SIG-M5 (cell line): ENCODE measurements around the gene CD84.
"Not testable (repeated sequence)": the region's sequence is repeated elsewhere in the genome, so short reads cannot be mapped to it uniquely, and the experiment has no call there.

Experiments
- DNase-seq: peaks from one replicate; lab custom pipeline; 2025; lab: John Stamatoyannopoulos, UW

The CD84 gene

DNA sequence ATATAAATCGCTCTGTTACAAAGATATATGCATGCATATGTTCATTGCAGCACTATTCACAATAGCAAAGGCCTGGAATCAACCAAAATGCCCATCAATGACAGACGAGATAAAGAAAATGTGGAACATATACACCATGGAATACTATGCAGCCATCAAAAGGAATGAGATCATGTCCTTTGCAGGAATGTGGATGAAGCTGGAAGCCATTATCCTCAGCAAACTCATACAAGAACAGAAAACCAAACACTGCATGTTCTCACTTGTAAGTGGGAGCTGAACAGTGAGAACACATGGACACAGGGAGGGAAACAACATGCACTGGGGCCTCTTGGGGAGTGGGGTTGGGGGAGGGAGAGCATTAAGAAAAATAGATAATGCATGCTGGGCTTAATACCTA lies 61.8 kb downstream of the CD84 start:
- DNase-seq = not testable (repeated sequence)

DNA sequence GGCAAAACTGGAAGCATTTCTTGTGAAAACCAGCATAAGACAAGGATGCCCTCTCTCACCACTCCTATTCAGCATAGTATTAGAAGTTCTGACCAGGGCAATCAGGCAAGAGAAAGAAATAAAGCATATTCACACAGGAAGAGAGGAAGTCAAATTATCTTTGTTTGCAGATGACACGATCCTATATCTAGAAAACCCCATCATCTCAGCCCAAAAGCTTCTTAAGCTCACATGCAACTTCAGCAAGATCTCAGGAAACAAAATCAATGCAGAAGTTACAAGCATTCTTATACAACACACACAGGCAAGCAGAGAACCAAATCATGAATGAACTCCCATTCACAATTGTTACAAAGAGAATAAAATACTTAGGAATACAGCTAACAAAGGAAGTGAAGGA lies 63.4 kb downstream of the CD84 start:
- DNase-seq = not testable (repeated sequence)

GRCh38 chr1:160504651-160505050 lies 74.6 kb downstream of the CD84 start:
- DNase-seq = no peak

DNA sequence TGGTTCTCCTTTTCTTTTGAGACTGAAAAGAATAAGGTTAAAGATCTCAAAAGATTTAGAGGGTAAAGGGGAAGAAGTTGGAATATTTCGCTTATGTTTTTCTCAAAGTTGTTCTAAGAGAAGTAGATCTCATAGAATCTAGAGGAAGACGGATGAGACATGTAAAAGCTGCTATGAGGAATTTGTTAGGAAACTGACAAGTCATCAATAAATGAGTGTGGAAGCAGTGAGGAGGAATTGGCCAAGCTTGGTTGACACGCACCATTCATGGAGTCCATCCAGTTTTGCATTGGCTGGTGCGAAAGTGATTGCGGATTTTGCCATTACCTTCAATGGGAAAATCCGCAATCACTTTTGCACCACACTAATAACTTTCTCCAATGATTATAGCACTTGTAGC lies 76.2 kb downstream of the CD84 start:
- no peak for DNase-seq

DNA sequence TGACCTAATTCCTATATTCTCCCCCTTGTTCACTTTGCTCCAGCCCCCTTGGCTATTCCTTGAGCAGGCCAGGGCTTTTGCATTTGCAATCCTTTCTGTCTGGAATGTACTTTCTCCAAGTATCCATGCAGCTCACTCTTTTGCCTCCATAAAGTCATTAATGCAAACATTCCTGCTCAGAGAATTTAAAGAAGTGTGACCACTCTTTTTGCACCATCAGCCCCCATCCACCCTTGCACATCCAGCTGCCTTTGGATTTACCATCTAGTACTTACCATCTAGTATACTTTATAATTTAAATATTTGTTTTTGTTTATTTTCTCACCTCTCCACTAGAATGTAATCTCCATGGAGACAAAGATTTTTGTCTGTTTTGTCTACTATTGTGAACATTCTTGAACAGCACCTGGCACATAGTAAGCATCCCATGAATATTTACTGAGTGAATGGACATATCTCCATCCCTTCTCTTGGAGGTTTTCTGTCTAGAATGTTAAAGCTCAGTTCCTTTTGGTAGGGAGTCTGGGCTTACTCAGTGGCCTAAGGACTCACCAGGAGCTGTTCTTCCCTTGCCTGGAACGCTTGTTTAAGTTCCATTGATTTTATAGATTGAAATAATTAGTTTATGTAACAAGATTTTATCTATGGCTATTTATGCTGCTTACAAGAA lies 78.8 kb downstream of the CD84 start:
- DNase-seq = no peak

- no peak for DNase-seq
Observed at GRCh38 chr1:160499631-160500030, 79.7 kb downstream of the CD84 start.

DNA sequence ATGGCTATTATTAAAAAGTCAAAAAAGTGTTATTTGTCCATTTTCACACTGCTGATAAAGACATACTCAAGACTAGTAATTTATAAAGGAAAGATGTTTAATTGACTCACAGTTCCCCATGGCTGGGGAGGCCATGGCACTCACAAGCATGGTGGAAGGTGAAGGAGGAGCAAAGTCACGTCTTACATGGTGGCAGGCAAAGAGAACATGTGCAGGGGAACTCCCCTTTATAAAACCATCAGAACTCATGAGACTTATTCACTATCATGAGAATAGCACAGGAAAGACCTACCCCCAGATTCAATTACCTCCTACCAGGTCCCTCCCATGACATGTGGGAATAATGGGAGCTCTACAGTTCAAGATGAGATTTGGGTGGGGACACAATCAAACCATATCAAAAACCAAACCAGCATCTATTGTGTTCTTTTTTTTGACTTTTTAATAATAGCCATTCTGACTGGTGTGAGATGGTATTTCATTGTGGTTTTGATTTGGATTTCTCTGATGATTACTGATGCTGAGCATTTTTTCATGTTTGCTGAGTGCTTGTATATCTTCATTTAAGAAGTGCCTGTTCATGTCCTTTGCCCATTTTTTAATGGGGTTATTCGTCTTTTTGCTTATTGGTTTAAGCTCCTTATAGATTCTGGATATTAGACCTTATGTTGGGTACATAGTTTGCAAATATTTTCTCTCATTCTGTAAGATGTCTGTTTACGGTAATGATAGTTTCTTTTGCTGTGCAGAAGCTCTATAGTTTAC lies 80.8 kb downstream of the CD84 start:
- not testable (repeated sequence) for DNase-seq

GRCh38 chr1:160496334-160496733 lies 83.0 kb downstream of the CD84 start:
- DNase-seq = no peak

DNA sequence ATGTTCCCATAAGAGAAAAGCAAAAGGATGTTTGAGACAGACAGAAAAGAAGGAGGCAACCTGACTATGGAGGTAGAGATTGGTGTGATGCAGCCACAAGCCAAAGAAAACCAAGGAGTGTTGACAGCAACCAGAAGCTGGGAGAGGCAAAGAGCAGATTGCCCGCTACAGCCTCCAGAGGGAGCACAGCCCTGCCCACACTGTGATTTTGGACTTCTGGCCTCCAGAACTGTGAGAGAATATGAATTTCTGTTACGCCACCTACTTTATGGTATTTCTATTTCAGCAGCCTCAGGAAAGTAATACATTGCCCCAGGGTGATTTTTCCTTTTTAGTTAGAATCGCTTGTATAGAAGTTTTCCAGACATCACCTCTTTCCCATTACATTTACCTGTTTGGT lies 84.7 kb downstream of the CD84 start:
- DNase-seq = no peak

DNA sequence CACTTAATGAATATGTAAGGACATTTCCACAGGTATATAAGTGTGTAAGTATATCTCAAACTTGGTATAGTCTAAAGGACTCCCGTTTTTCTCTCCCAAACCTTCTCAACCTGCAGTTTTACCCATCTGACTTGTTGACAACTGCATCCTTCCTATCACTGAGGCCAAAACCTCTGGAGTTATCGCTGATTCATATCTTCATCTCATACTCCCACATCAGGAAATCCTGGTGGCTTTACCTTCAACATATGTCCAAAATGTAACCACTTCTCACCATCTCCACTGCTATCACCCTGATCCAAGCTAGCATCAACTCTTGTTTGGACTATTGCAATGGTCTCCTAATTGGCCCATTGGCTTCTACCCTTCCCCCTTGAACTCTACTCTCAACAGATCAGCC lies 86.7 kb downstream of the CD84 start:
- no peak for DNase-seq

DNA sequence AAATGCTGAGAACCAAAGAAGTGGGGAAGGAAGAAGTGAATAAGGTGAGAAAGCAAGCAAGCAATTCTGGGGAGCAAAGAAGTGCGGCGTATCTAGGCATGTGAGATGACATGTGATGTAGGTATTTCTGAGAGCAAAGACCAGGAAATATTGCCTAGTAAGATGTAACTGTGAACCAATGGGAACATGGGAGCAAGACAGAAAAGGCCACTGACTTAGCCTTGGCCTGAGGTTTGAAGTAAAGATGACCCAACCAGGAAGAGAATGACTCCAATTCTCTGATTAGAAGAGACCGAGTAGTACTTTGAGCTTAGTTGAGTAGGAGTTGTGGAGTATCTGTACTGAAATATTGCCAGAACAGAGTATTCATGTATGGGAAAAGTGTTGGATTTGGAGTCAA lies 87.3 kb downstream of the CD84 start:
- DNase-seq = no peak
